IMR-90 (cell line): ENCODE measurements around the gene TRPC4AP. TPM values are rescaled to one million over a fixed set of nuclear protein-coding genes. Genes with fewer than 3 reads are reported as not detected.

Source experiments
- ATAC-seq: fragments of 200-7000 bp; cut with Tn5 transposase; 2 replicates; pipeline ENCODE4 v1.9.1; 2020; ENCODE audit warnings: low read depth, mild to moderate bottlenecking, moderate library complexity
- BruUV-seq: library from RNA; stranded (reverse); fragments of 400-500 nt; replicated peaks from 2 replicates; lab custom pipeline; 2021; lab: Mats Ljungman, UMichigan
- CTCF ChIA-PET: fragments of 300-600 bp; formaldehyde crosslinking; extraction: SDS; loops from one replicate; lab custom pipeline; 2021; ENCODE audit warnings: antibody characterized with exemption; lab: Yijun Ruan, JAX
- POLR2A ChIA-PET: fragments of 300-600 bp; sonication (Branson Sonifier 250); formaldehyde crosslinking; loops from one replicate; lab custom pipeline; 2022; ENCODE audit warnings: antibody characterized with exemption; ENCODE audit not compliant: unreplicated experiment; lab: Charles Lee
- DNase-seq: peaks from one replicate; pipeline ENCODE4 v3.0.0; 2013
- H2AFZ ChIP-seq: replicated peaks from 2 replicates; pipeline ENCODE3; 2013; ENCODE audit warnings: low read length, mild to moderate bottlenecking; ENCODE audit not compliant: poor library complexity
- H2AK5ac ChIP-seq: 2 replicates; pipeline ENCODE4 v1.6.1; 2013; ENCODE audit warnings: low read depth, low read length, inconsistent platforms
- H2AK9ac ChIP-seq: replicated peaks from 2 replicates; pipeline ENCODE3; 2013; ENCODE audit warnings: mild to moderate bottlenecking, low read depth, low read length, moderate library complexity; ENCODE audit not compliant: poor library complexity
- H2BK120ac ChIP-seq: 2 replicates; pipeline ENCODE4 v1.6.1; 2013; ENCODE audit warnings: low read depth, low read length, inconsistent platforms
- H2BK15ac ChIP-seq: 3 replicates; pipeline ENCODE4 v1.6.1; 2013; ENCODE audit warnings: low read depth, low read length, inconsistent platforms
- H2BK20ac ChIP-seq: 2 replicates; pipeline ENCODE4 v1.6.1; 2013; ENCODE audit warnings: low read depth, mild to moderate bottlenecking, inconsistent platforms, low read length, moderate library complexity
- H2BK5ac ChIP-seq: 2 replicates; pipeline ENCODE4 v1.6.1; 2013; ENCODE audit warnings: mild to moderate bottlenecking, low read depth, low read length, inconsistent platforms; ENCODE audit not compliant: poor library complexity, severe bottlenecking
- H3K14ac ChIP-seq: replicated peaks from 2 replicates; pipeline ENCODE4 v1.6.1; 2013; ENCODE audit warnings: low read depth, low read length, inconsistent platforms
- H3K18ac ChIP-seq: 2 replicates; pipeline ENCODE4 v1.6.1; 2013; ENCODE audit warnings: low read depth, low read length, control low read depth
- H3K23ac ChIP-seq: 2 replicates; pipeline ENCODE4 v1.6.1; 2013; ENCODE audit warnings: low read depth, low read length, inconsistent platforms
- H3K27ac ChIP-seq: 2 replicates; pipeline ENCODE4 v1.5.1; 2013; ENCODE audit warnings: mild to moderate bottlenecking, control low read depth, low read length; ENCODE audit not compliant: insufficient read depth
- H3K27me3 ChIP-seq: 2 replicates; pipeline ENCODE4 v1.6.1; 2013; ENCODE audit warnings: low read length; ENCODE audit not compliant: control insufficient read depth, insufficient read depth
- H3K36me3 ChIP-seq: 2 replicates; pipeline ENCODE4 v1.6.1; 2013; ENCODE audit warnings: low read length, mixed read lengths; ENCODE audit not compliant: control insufficient read depth, insufficient read depth
- H3K4ac ChIP-seq: 2 replicates; pipeline ENCODE4 v1.6.1; 2013; ENCODE audit warnings: low read depth, low read length, inconsistent platforms
- H3K4me1 ChIP-seq: 2 replicates; pipeline ENCODE4 v1.6.1; 2013; ENCODE audit warnings: low read length, mixed read lengths; ENCODE audit not compliant: control insufficient read depth, insufficient read depth
- H3K4me2 ChIP-seq: 2 replicates; pipeline ENCODE4 v1.6.1; 2013; ENCODE audit warnings: low read depth, mild to moderate bottlenecking, control low read depth, low read length, moderate library complexity
- H3K4me3 ChIP-seq: 2 replicates; pipeline ENCODE4 v1.5.1; 2013; ENCODE audit warnings: low read depth, mild to moderate bottlenecking, control low read depth, low read length, moderate library complexity; ENCODE audit not compliant: insufficient read depth
- H3K56ac ChIP-seq: 2 replicates; pipeline ENCODE4 v1.6.1; 2013; ENCODE audit warnings: low read length, inconsistent platforms; ENCODE audit not compliant: insufficient read depth; ENCODE audit errors: extremely low read depth
- H3K79me1 ChIP-seq, 2 experiments: 2 replicates each; pipeline ENCODE4 v1.6.1; 2013; ENCODE audit warnings: low read length in 2 of 2, inconsistent platforms in 1 of 2, low read depth in 1 of 2
- H3K9ac ChIP-seq: 2 replicates; pipeline ENCODE4 v1.6.1; 2013; ENCODE audit warnings: low read depth, low read length, control low read depth
- H3K9me1 ChIP-seq: 2 replicates; pipeline ENCODE4 v1.6.1; 2013; ENCODE audit warnings: low read length, inconsistent platforms; ENCODE audit not compliant: insufficient read depth
- H3K9me3 ChIP-seq: 2 replicates; pipeline ENCODE4 v1.6.1; 2013; ENCODE audit warnings: low read length; ENCODE audit not compliant: control insufficient read depth, insufficient read depth
- H4K20me1 ChIP-seq: 2 replicates; pipeline ENCODE4 v1.6.1; 2013; ENCODE audit warnings: low read length, inconsistent platforms; ENCODE audit not compliant: insufficient read depth
- H4K5ac ChIP-seq: 2 replicates; pipeline ENCODE4 v1.6.1; 2013; ENCODE audit warnings: mild to moderate bottlenecking, low read depth, low read length, control low read depth
- H4K8ac ChIP-seq, 2 experiments: 2 replicates each; pipeline ENCODE4 v1.6.1; 2013; ENCODE audit warnings: low read depth in 2 of 2, low read length in 2 of 2, control low read depth in 1 of 2, inconsistent platforms in 1 of 2
- H4K91ac ChIP-seq: 2 replicates; pipeline ENCODE4 v1.6.1; 2013; ENCODE audit warnings: low read depth, low read length, inconsistent platforms; ENCODE audit not compliant: insufficient read depth
- CEBPB ChIP-seq: IDR thresholded peaks from 2 replicates; pipeline ENCODE4 v1.6.1; 2012; ENCODE audit warnings: low read depth, low read length, improper control_type of control experiment
- ELK1 ChIP-seq: fragments of 150-350 bp; IDR thresholded peaks from 2 replicates; pipeline ENCODE4 v1.6.1; 2016; ENCODE audit warnings: low read depth, mild to moderate bottlenecking, low read length, moderate library complexity, borderline replicate concordance
- FOS ChIP-seq: fragments of 150-350 bp; IDR thresholded peaks from 2 replicates; pipeline ENCODE4 v1.6.1; 2016; ENCODE audit warnings: low read depth, low read length
- NFE2L2 ChIP-seq: fragments of 150-350 bp; IDR thresholded peaks from 2 replicates; pipeline ENCODE4 v1.6.1; 2016; ENCODE audit warnings: low read depth, mild to moderate bottlenecking, low read length
- POLR2A ChIP-seq: IDR thresholded peaks from 2 replicates; pipeline ENCODE4 v1.6.1; 2012; ENCODE audit warnings: mild to moderate bottlenecking, low read depth, low read length
- RFX5 ChIP-seq: IDR thresholded peaks from 2 replicates; pipeline ENCODE4 v1.8.0; 2012; ENCODE audit warnings: low read depth, mild to moderate bottlenecking, low read length, moderate library complexity
- WGBS, 2 experiments: methylation state at CpG; one replicate each; pipeline versions ENCODE4 v1.1.5 to v1.1.7; 2013; ENCODE audit warnings: missing lambda C conversion rate in 2 of 2; ENCODE audit not compliant: insufficient read length in 1 of 2; ENCODE audit errors: extremely low coverage in 2 of 2; 5-methylcytosine and 5-hydroxymethylcytosine counted together
- dilution Hi-C: fragments of 300-500 bp; cut with HindIII; formaldehyde crosslinking; loops from one replicate; pipeline ENCODE4 v1.14.3; 2018; ENCODE audit warnings: low sequenced_read_pairs; ENCODE audit not compliant: unreplicated experiment
- in situ Hi-C: fragments of 300-500 bp; cut with MboI; formaldehyde crosslinking; loops from 3 replicates; pipeline ENCODE4 v1.14.3; 2019; ENCODE audit warnings: low sequenced_read_pairs, inconsistent platforms, mixed read lengths
- intact Hi-C: fragments of 100-400 bp; cut with micrococcal nuclease; formaldehyde crosslinking; loops from 2 replicates; pipeline ENCODE4 v1.10.0; 2022
- polyA plus RNA-seq, 3 experiments: library from polyadenylated mRNA; depleted of rRNA; stranded (reverse); fragments of >200 nt; gene quantifications; 2 replicates each; pipeline ENCODE4 v1.2.3, GENCODE V29; 2012; ENCODE audit warnings: low replicate concordance in 1 of 3
- total RNA-seq: library from RNA; depleted of rRNA; stranded (reverse); fragments of >200 nt; gene quantifications from 2 replicates; pipeline ENCODE4 v1.2.3, GENCODE V29; 2012

Gene TRPC4AP
- total and polyA plus RNA-seq, 2 of the 4 experiments (the other 2 are of a cell fraction) = 41.0 to 81.0 TPM

DNA sequence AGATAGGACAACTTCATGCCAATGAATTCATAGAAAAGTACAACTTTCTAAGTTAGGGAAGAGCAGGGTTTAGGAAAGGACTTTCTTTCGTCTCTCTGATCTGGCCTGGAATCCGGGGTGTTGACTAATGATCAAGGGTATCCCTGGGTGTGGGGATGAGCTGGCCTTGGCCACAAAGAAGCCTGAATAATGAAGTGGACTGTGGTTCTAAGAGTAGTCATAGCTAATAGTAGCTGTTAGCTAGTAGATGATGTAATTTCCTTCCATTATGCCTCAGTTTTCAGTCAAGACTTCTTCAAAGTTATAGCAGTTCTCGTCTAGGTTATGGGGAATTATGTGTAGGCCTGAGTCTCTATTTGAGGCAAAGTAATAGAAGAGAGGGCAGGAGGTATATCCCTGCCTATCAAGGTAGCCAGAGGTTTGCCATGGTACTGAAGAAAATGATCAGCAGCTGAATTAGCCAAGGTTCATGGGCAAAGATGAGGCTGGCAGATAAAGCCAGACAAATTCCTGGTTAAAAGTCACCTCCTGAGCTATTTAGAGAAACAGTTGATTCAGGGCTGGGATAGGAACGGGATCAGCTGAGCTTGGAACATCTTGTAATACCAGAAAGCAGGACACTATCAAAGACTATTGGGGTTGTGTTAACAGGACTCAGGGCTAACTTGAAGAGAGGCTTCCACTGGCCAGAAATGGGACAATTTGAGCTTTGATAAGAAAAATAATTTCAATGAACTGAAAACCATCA lies 18.7 kb upstream of the TRPC4AP start:
- Histone ChIP-seq H2BK20ac (peak overlapping the region; percentile 68), H4K20me1 (no peaks in the 10 kb centered on the region), H2BK5ac (peak overlapping the region; percentile 71), H3K27ac (peak overlapping the region; percentile 42; the same call in 1 of the 2 replicates), H3K9ac (no peak overlapping the region), H2AK9ac (no peak overlapping the region), H3K4ac (peak overlapping the region; percentile 61), H3K4me3 (no peak overlapping the region), H4K8ac (peak overlapping the region; percentile 39 to 64; a peak in 3 of 4 replicates), H3K79me1 (peaks cover 5 to 16% of the 10 kb centered on the region in 2 experiments; a peak in 1 of 4 replicates), H3K23ac (peak overlapping the region; percentile 34; the same call in 1 of the 2 replicates), H3K18ac (peak overlapping the region; percentile 66; the same call in 1 of the 2 replicates), H2BK120ac (peak overlapping the region; percentile 84), H2AK5ac (0 out of 2 replicates have a peak overlapping the region, but pooled peaks have one; percentile 21), H3K9me3 (no peaks in the 10 kb centered on the region), H3K14ac (peak overlapping the region; percentile 34), H3K36me3 (peaks cover 8% of the 10 kb centered on the region), H3K27me3 (no peaks in the 10 kb centered on the region), H2AFZ (no peak overlapping the region), H4K5ac (no peak overlapping the region; the same call in 1 of the 2 replicates), H4K91ac (peak overlapping the region; percentile 47), H2BK15ac (peak overlapping the region; percentile 55; the same call in 2 of the 3 replicates), H3K4me1 (peaks cover 20% of the 10 kb centered on the region), H3K4me2 (peak overlapping the region; percentile 35; the same call in 1 of the 2 replicates), H3K56ac (peak overlapping the region; percentile 40; the same call in 1 of the 2 replicates), H3K9me1 (peaks cover 19% of the 10 kb centered on the region)
- in situ Hi-C loops (no loop called here), dilution Hi-C loops (no loop called here), intact Hi-C loops (no loop called here)
- BruUV-seq = no TSS peak
- DNase-seq (peak; percentile 87), ATAC-seq (peak; percentile 88)
- 0% methylated on average over 2 of the region's 4 CpGs; no CpG with 5 or more reads in 1 of the 2 experiments for WGBS, 2 experiments
- ChIA-PET POLR2A (interaction anchor here (0.6 kb wide), 1 partner anchor 15 kb away, joined by 9 read pairs; no protein-coding TSS in a partner anchor), CTCF (interaction anchor here (0.7 to 1.6 kb wide), 2 partner anchors 15 to 16 kb away, joined by 4 to 7 read pairs; no protein-coding TSS in a partner anchor)
- TF ChIP-seq ELK1 (no peak), FOS (peak; percentile 42; the same call in 1 of the 2 replicates), NFE2L2 (no peak), POLR2A (no peak), RFX5 (no peak), CEBPB (peak; percentile 78)
